NB4 (cell line): ENCODE results near the gene IFNE.

Experiments
- MYC ChIP-seq: IDR thresholded peaks from 2 replicates; pipeline ENCODE4 v1.6.1; 2011; ENCODE audit warnings: low read depth, low read length
- POLR2A ChIP-seq: IDR thresholded peaks from 2 replicates; pipeline ENCODE4 v1.6.1; 2011; ENCODE audit warnings: mild to moderate bottlenecking; ENCODE audit not compliant: insufficient read length; ENCODE audit errors: extremely low read depth
- TF ChIP-seq, protein P1 (sequence below): IDR thresholded peaks from one replicate; pipeline ENCODE4 v1.5.1; 2012; ENCODE audit warnings: low read depth, low read length

DNA sequence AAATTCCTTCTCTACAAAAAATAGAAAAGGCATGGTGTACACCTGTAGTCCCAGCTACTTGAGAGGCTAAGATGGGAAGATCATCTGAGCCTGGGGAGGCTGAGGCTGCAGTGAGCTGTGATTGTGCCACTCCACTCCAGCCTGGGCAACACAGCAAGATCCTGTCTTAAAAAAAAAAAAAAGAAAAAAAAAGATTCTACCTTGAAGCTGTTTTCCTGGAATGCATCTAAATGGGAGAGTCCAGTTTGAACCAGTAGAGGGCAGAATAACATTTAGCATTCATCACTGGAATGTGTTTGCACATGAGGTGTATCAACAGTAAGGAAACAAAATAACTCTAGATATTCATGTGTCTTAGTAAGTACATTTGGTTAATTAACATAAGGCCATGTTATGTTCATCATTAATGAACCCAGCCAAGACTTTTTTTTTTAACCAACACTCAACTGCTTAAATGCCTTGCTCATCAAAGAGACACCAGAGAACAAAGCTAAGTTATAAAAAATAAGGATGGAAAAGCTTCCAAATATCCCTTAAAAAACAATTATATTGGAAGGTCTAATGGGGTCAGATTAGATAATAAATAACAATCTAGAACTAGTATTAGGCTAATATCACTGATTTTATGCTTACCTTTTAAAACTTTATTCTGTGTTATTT, 16.1 kb downstream of the IFNE start:
- TF ChIP-seq, protein P1, sequence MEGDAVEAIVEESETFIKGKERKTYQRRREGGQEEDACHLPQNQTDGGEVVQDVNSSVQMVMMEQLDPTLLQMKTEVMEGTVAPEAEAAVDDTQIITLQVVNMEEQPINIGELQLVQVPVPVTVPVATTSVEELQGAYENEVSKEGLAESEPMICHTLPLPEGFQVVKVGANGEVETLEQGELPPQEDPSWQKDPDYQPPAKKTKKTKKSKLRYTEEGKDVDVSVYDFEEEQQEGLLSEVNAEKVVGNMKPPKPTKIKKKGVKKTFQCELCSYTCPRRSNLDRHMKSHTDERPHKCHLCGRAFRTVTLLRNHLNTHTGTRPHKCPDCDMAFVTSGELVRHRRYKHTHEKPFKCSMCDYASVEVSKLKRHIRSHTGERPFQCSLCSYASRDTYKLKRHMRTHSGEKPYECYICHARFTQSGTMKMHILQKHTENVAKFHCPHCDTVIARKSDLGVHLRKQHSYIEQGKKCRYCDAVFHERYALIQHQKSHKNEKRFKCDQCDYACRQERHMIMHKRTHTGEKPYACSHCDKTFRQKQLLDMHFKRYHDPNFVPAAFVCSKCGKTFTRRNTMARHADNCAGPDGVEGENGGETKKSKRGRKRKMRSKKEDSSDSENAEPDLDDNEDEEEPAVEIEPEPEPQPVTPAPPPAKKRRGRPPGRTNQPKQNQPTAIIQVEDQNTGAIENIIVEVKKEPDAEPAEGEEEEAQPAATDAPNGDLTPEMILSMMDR: peak; percentile 59
- no peak for TF ChIP-seq POLR2A
- no peak for TF ChIP-seq MYC
